ENCODE results near the gene B3GALT2. TPM values are rescaled to one million over a fixed set of nuclear protein-coding genes. Genes with fewer than 3 reads are reported as not detected.
"Not testable (repeated sequence)": the region's sequence is repeated elsewhere in the genome, so short reads cannot be mapped to it uniquely, and the experiment has no call there.

Gene B3GALT2
- total and polyA plus RNA-seq, 4 donors = 0.24 to 8.8 (median 0.71) TPM

- DNase-seq = no peak
- TF ChIP-seq CTCF (IDR thresholded peaks at IDR 0.05; ENCODE audit: control extremely low read depth, extremely low read depth) = no peak
- Histone ChIP-seq H3K4me3 (no peak overlapping the region), H3K9ac (ENCODE audit: insufficient read depth in 1 of 2, low read length in 2 of 2) (no peak overlapping the region), H3K4me1 (ENCODE audit: control insufficient read depth in 5 of 5, insufficient read depth in 5 of 5, low read length in 5 of 5) (peaks cover 0 to 21% (median 6%) of the 10 kb centered on the region in 5 donors), H3K27ac (ENCODE audit: low read depth in 1 of 2, low read length in 1 of 2) (no peak overlapping the region), H3K36me3 (ENCODE audit: control insufficient read depth in 4 of 4, insufficient read depth in 4 of 4, low read length in 4 of 4) (peaks cover 0 to 15% (median 3%) of the 10 kb centered on the region in 4 donors), H3K27me3 (ENCODE audit: control insufficient read depth in 3 of 3, insufficient read depth in 3 of 3, low read length in 2 of 3) (no peaks in the 10 kb centered on the region), H3K9me3 (ENCODE audit: control insufficient read depth in 4 of 4, insufficient read depth in 3 of 4, low read length in 3 of 4) (peaks cover 0 to 9% (median 3%) of the 10 kb centered on the region in 4 donors)
- WGBS, 2 donors = 97% methylated on average over 8 of the region's 8 CpGs
- no peak for ATAC-seq (ENCODE audit: insufficient read depth, low FRiP score)
Measured at GRCh38 chr1:193192586-193192985, 6.2 kb upstream of the B3GALT2 start.

DNA sequence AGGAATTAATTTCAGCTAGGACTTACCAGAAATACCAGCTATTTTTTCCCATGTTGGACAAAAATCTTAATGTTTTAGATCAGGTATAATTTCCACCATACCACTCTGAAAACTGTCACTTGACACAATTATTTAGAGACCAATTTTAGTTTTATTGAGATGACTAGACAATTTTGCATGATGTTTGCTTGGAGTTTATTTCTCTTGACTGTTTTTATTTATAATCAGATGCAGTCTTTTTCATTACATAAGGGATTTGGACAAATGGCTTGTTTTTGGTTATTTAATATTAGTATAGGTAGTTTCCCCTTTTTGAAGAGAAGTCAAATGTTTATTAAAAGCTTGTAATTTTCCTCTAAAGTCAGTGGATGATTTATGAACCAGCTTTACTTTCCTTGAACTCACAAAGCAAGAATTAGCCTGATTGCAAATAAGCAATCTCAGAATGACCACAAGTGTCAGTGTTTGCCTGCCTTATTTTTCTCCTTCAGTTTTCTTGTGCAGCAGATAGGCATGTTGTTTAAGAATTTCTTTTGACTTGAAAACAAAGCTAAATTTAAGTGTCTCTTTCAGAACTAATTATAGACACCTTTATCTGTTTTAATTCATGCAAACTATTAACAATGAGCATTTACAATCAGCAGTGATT is 3.8 kb upstream of the B3GALT2 start:
- peak overlapping the region in 1 of 2 donors; percentile 21 for H3K27ac ChIP-seq (ENCODE audit: low read depth in 1 of 2, low read length in 1 of 2)
- ATAC-seq (ENCODE audit: insufficient read depth, low FRiP score) (no peak), DNase-seq (peak in 2 of 3 donors; percentile 70 to 80)
- peaks cover 0 to 20% (median 3%) of the 10 kb centered on the region in 4 donors for H3K36me3 ChIP-seq (ENCODE audit: control insufficient read depth in 4 of 4, insufficient read depth in 4 of 4, low read length in 4 of 4)
- peaks cover 0 to 9% (median 3%) of the 10 kb centered on the region in 4 donors for H3K9me3 ChIP-seq (ENCODE audit: control insufficient read depth in 4 of 4, insufficient read depth in 3 of 4, low read length in 3 of 4)
- peaks cover 0 to 33% (median 8%) of the 10 kb centered on the region in 5 donors for H3K4me1 ChIP-seq (ENCODE audit: control insufficient read depth in 5 of 5, insufficient read depth in 5 of 5, low read length in 5 of 5)
- no peak overlapping the region for H3K9ac ChIP-seq (ENCODE audit: insufficient read depth in 1 of 2, low read length in 2 of 2)
- no peak for TF ChIP-seq CTCF (IDR thresholded peaks at IDR 0.05; ENCODE audit: control extremely low read depth, extremely low read depth)
- H3K27me3 ChIP-seq (ENCODE audit: control insufficient read depth in 3 of 3, insufficient read depth in 3 of 3, low read length in 2 of 3) = no peaks in the 10 kb centered on the region
- H3K4me3 ChIP-seq = no peak overlapping the region

- Histone ChIP-seq H3K4me1 (ENCODE audit: control insufficient read depth in 5 of 5, insufficient read depth in 5 of 5, low read length in 5 of 5) (peaks cover 0 to 33% (median 8%) of the 10 kb centered on the region in 5 donors), H3K4me3 (no peak overlapping the region), H3K9ac (ENCODE audit: insufficient read depth in 1 of 2, low read length in 2 of 2) (no peak overlapping the region), H3K27ac (ENCODE audit: low read depth in 1 of 2, low read length in 1 of 2) (peak overlapping the region in 1 of 2 donors; percentile 43), H3K27me3 (ENCODE audit: control insufficient read depth in 3 of 3, insufficient read depth in 3 of 3, low read length in 2 of 3) (no peaks in the 10 kb centered on the region), H3K9me3 (ENCODE audit: control insufficient read depth in 4 of 4, insufficient read depth in 3 of 4, low read length in 3 of 4) (peaks cover 0 to 9% (median 3%) of the 10 kb centered on the region in 4 donors), H3K36me3 (ENCODE audit: control insufficient read depth in 4 of 4, insufficient read depth in 4 of 4, low read length in 4 of 4) (peaks cover 0 to 20% (median 3%) of the 10 kb centered on the region in 4 donors)
- no peak for TF ChIP-seq CTCF (IDR thresholded peaks at IDR 0.05; ENCODE audit: control extremely low read depth, extremely low read depth)
- no peak for ATAC-seq (ENCODE audit: insufficient read depth, low FRiP score)
- DNase-seq = no peak
- 84 to 86% methylated on average over 3 of the region's 3 CpGs for WGBS, 2 donors
Measured at GRCh38 chr1:193189442-193190095, 3.2 kb upstream of the B3GALT2 start.

DNA sequence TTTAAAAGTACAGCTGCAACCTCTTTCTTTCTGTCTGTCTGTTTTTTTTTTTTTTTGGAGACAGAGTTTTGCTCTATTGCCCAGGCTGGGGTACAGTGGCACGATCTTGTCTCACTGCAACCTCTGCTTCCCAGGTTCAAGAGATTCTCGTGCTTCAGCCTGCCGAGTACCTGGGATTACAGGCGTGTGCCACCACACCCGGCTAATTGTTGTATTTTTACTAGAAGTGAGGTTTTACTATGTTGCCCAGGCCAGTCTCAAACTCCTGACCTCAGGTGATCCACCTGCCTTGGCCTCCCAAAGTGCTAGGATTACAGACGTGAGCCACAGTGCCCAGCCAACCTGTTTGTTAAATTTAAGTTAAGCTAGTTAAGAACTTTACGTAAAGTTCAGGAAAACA is 2.5 kb upstream of the B3GALT2 start:
- not testable (repeated sequence) for H3K9me3 ChIP-seq (ENCODE audit: control insufficient read depth in 4 of 4, insufficient read depth in 3 of 4, low read length in 3 of 4); H3K27me3 ChIP-seq (ENCODE audit: control insufficient read depth in 3 of 3, insufficient read depth in 3 of 3, low read length in 2 of 3); H3K4me3 ChIP-seq; DNase-seq; ATAC-seq (ENCODE audit: insufficient read depth, low FRiP score)
- H3K27ac ChIP-seq (ENCODE audit: low read depth in 1 of 2, low read length in 1 of 2) = peak overlapping the region; percentile 5 to 43
- H3K36me3 ChIP-seq (ENCODE audit: control insufficient read depth in 4 of 4, insufficient read depth in 4 of 4, low read length in 4 of 4) = peaks cover 0 to 20% (median 3%) of the 10 kb centered on the region in 4 donors
- H3K9ac ChIP-seq (ENCODE audit: insufficient read depth in 1 of 2, low read length in 2 of 2) = peak overlapping the region in 1 of 2 donors; percentile 44
- peaks cover 0 to 33% (median 8%) of the 10 kb centered on the region in 5 donors for H3K4me1 ChIP-seq (ENCODE audit: control insufficient read depth in 5 of 5, insufficient read depth in 5 of 5, low read length in 5 of 5)
- 88% methylated on average over 7 of the region's 7 CpGs for WGBS, 2 donors

All from lung (tissue), 12 donors.